Omental fat pad (tissue), 4 donors: ENCODE data around the gene ERC2. TPM values are rescaled to one million over a fixed set of nuclear protein-coding genes. Genes with fewer than 3 reads are reported as not detected.

Experiments
- ATAC-seq: fragments of 150-250 bp; one replicate; pipeline ENCODE4 v1.9.1; 2016; ENCODE audit warnings: mild to moderate bottlenecking, moderate library complexity; ENCODE audit not compliant: low FRiP score
- DNase-seq: peaks from one replicate; pipeline ENCODE4 v3.0.0-alpha.2; 2019; ENCODE audit warnings: low spot score
- CTCF ChIP-seq, 3 donors: fragments of 450-650 bp; IDR thresholded peaks; one replicate each; pipeline ENCODE4 v1.5.1; 2016 to 2017; ENCODE audit warnings: antibody characterized with exemption in 3 of 3, mild to moderate bottlenecking in 3 of 3, moderate library complexity in 2 of 3
- total RNA-seq, 4 donors: library from RNA; depleted of rRNA; stranded (reverse); fragments of >200 nt; gene quantifications; one replicate each; pipeline ENCODE4 v1.1.0, GENCODE V29; 2016

The ERC2 gene
- total RNA-seq, 4 donors from 2014 or later, result 0.75 to 4.2 (median 2.3) TPM; not detected in 1

- no peak for DNase-seq
- ATAC-seq, result no peak
- TF ChIP-seq CTCF (IDR thresholded peaks at IDR 0.05), result no peak
These were observed 69.6 kb downstream of the ERC2 start for GRCh38 chr3:56398659-56399058.

DNA sequence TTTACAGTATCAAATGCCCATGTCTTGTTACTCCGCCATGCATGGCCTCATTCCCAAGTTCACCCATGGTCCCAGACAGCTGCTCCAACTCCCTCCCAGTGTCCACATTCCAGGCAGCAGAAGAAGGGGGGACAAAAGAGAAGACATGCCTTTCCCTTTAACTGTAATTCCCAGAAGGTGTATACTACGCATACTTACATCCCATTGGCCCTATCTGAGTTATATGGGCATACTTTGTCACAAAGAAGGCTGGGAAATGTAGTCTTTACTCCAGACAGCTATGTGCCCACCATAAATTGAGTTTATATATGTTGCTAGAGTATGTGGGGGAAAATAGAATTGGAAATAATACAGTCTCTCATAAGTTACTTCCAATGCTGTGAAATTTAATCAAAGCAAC, 70.5 kb downstream of the ERC2 start:
- no peak for TF ChIP-seq CTCF (IDR thresholded peaks at IDR 0.05)
- no peak for DNase-seq
- no peak for ATAC-seq

- no peak for ATAC-seq
- no peak for TF ChIP-seq CTCF (IDR thresholded peaks at IDR 0.05)
- DNase-seq, result no peak
These were observed 79.0 kb downstream of the ERC2 start for GRCh38 chr3:56389183-56389830.

DNA sequence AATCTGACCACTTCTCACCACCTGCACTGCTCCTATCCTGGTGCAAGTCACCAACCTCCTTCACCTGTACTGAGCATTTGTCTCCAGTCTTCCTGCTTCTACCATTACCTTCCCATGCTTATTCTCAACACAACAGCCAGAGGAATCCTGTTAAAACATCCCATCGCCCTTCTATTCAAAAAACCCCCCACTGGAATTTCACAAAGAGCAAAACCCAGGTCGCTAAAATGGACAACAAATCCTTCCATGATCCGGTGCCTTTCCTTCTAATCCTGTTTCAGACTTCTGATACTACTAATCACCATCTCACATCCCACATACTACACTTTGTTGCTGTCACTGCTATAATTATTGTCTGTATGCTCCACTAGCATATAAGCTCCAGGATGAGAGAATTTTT, 85.2 kb downstream of the ERC2 start:
- DNase-seq, result no peak
- TF ChIP-seq CTCF (IDR thresholded peaks at IDR 0.05), result no peak
- ATAC-seq, result no peak

DNA sequence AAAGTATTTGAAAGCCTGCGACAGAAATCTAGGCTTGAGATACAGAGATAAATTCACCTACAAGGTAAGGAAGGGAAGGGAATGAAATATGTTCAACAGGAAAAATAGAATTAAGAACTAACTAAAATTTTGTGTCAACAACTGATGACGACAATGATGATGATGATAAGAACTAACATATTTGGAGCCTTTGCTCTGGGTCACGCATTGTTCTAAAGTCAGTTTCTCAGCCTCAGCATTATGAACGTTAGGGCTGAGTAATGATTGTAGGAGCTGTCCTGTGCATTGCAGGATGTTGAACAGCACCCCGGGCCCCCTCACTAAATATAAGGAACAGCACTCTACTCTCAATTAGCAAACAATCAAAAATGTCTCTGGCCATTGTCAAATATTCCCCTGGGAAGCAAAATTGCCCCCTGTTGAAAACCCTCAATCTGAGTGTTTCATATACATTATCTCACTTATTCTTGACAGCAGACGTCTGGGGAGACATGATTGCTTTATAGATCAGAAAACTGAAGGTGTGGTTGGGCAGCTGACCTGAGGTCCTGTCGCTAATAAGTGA, 88.5 kb downstream of the ERC2 start:
- ATAC-seq (no peak), DNase-seq (no peak)
- TF ChIP-seq CTCF (IDR thresholded peaks at IDR 0.05), result no peak

- no peak for DNase-seq
- no peak for TF ChIP-seq CTCF (IDR thresholded peaks at IDR 0.05)
- no peak for ATAC-seq
These were observed 92.6 kb downstream of the ERC2 start for GRCh38 chr3:56375654-56376053.

GRCh38 chr3:56373386-56373785, 94.9 kb downstream of the ERC2 start:
- no peak for ATAC-seq
- TF ChIP-seq CTCF (IDR thresholded peaks at IDR 0.05), result no peak
- no peak for DNase-seq
